HAP-1 (cell line): ENCODE data around the gene SMAD2.

Source experiments
- DNase-seq, 2 experiments: peaks; one replicate each; pipeline ENCODE4 v3.0.0-alpha.2; 2016 to 2020; ENCODE audit warnings: low spot score in 2 of 2
- H3K27me3 ChIP-seq: fragments of 250-450 bp; sonication (Bioruptor Pico); 2 replicates; pipeline ENCODE4 v1.5.1; 2020; ENCODE audit warnings: low read depth, mild to moderate bottlenecking, moderate library complexity
- H3K36me3 ChIP-seq: fragments of 250-450 bp; sonication (Bioruptor Pico); replicated peaks from 2 replicates; pipeline ENCODE4 v1.5.1; 2020; ENCODE audit warnings: mild to moderate bottlenecking
- H3K4me1 ChIP-seq: fragments of 250-450 bp; sonication (Bioruptor Pico); 2 replicates; pipeline ENCODE4 v1.5.1; 2020; ENCODE audit warnings: mild to moderate bottlenecking
- H3K4me3 ChIP-seq: fragments of 250-450 bp; sonication (Bioruptor Pico); 2 replicates; pipeline ENCODE4 v1.5.1; 2020; ENCODE audit warnings: mild to moderate bottlenecking, moderate library complexity
- H3K9me3 ChIP-seq: fragments of 250-450 bp; sonication (Bioruptor Pico); 2 replicates; pipeline ENCODE4 v1.5.1; 2020; ENCODE audit warnings: mild to moderate bottlenecking, moderate library complexity
- in situ Hi-C: fragments of 300-500 bp; cut with MboI; formaldehyde crosslinking; loops from 3 replicates; pipeline ENCODE4 v1.14.3; 2020; ENCODE audit warnings: low sequenced_read_pairs, inconsistent platforms, mixed read lengths

SMAD2 gene

DNA sequence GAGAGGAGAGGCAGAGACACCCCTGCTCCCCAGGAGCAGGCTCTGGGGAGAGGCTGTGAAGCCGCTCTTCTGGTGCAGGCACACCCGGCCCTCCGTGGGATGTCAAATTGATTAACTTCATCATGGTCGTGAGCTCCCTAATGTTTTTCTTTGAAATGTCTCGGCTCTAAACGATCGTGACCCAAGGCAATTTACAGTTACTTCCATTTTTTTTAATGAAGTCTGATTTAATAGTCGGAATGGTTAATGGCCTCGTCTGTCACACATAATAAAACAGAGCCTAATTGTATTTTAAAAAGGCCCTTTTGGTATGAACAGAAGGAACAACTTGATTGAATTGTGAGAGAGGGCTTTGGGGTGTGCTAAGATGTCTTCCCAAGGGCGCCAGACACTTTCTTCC, 130.2 kb downstream of the SMAD2 start:
- Histone ChIP-seq H3K4me3 (no peak overlapping the region), H3K27me3 (no peaks in the 10 kb centered on the region), H3K36me3 (no peaks in the 10 kb centered on the region), H3K4me1 (no peaks in the 10 kb centered on the region), H3K9me3 (no peaks in the 10 kb centered on the region)
- no peak for DNase-seq
- in situ Hi-C loops = no loop called here

DNA sequence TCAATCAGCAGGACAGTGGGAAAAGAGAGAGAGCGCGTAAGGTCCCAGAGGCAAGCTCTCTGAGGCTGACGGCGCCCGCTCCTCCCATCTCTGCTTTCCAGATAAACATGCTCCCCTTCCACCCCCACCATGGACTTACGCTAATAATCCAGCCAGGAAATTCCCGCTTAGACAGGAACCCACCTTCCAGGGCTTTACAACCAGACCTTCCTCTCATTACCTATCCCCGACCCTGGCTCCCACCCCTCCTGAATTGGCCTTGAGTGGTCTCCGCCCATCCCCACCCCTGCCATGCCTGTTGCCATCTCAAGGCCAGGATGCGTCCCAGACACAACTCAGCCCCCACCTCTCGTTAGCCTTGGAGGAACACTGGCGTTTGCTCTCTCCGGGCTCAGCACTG, 131.1 kb downstream of the SMAD2 start:
- no peaks in the 10 kb centered on the region for H3K27me3 ChIP-seq
- H3K36me3 ChIP-seq = no peaks in the 10 kb centered on the region
- in situ Hi-C loops = loop anchor here (25.0 kb wide), 1 partner anchor 638 kb away; no protein-coding TSS in a partner anchor
- no peaks in the 10 kb centered on the region for H3K9me3 ChIP-seq
- no peak for DNase-seq
- H3K4me3 ChIP-seq = no peak overlapping the region
- no peaks in the 10 kb centered on the region for H3K4me1 ChIP-seq

DNA sequence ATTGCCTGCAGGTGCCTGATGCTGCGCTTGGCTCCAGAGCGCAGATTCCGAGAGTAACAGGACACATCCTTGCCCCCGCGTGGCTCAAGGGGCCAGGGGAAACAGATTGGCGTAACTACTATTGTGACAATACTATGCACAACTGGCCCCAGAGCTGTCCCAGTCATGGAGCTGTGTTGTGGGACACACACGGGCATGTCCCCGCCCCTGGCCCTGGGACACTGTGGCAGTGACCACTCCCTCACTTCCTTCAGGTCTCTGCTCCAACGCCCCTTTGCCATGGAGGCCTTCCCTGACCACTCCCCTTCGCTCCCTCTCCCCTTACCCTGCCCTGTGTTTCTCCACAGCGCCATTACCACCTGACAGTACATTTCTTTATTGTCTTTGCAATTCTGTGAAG, 132.1 kb downstream of the SMAD2 start:
- DNase-seq = no peak
- no peak overlapping the region for H3K4me3 ChIP-seq
- in situ Hi-C loops = loop anchor here (25.0 kb wide), 1 partner anchor 639 kb away; no protein-coding TSS in a partner anchor
- no peaks in the 10 kb centered on the region for H3K36me3 ChIP-seq
- no peaks in the 10 kb centered on the region for H3K9me3 ChIP-seq
- no peaks in the 10 kb centered on the region for H3K27me3 ChIP-seq
- H3K4me1 ChIP-seq = no peaks in the 10 kb centered on the region

DNA sequence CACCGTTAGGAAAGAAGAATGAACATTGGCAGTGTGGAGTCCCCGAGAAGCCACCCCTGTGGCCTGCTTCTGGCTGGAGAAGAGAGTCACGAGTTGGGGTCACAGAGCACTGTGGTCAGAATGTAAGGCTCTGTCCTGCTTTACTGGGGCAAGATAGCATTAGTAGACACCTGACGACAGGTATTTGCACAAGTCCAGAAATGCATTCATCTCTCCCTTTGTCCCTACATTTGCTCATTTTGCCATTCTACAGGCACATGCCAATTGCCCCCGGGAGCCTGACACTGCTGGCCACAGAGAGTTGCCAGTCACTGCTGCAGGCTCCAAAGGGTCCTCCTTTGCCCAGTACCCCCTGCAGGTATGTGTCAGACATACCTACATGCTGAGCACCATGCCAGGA, 133.3 kb downstream of the SMAD2 start:
- Histone ChIP-seq H3K9me3 (no peaks in the 10 kb centered on the region), H3K36me3 (no peaks in the 10 kb centered on the region), H3K4me3 (no peak overlapping the region), H3K27me3 (no peaks in the 10 kb centered on the region), H3K4me1 (no peaks in the 10 kb centered on the region)
- in situ Hi-C loops = loop anchor here (25.0 kb wide), 1 partner anchor 640 kb away; no protein-coding TSS in a partner anchor
- no peak for DNase-seq

DNA sequence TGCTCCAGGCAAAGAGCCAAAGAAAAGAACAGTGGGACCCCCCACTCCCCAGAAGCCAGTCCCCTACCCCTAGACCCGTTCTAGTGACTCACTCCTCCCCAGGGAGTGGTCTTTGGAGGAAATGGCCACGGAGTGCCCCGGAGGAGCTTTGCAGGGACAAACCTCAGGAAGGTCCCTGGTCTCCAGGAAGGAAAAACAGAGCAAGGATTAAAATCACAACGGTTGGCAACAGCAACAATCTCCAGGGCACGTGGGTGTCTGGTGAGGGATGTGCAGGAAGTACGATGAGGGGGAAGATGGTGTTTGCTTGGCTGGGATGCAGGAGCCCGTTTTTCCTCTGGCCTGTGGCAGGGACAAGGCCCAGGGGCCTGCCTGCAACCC, 135.0 kb downstream of the SMAD2 start:
- no peak for DNase-seq
- Histone ChIP-seq H3K27me3 (no peaks in the 10 kb centered on the region), H3K9me3 (no peaks in the 10 kb centered on the region), H3K36me3 (no peaks in the 10 kb centered on the region), H3K4me1 (no peaks in the 10 kb centered on the region), H3K4me3 (no peak overlapping the region)
- in situ Hi-C loops = loop anchor here (25.0 kb wide), 1 partner anchor 642 kb away; no protein-coding TSS in a partner anchor

DNA sequence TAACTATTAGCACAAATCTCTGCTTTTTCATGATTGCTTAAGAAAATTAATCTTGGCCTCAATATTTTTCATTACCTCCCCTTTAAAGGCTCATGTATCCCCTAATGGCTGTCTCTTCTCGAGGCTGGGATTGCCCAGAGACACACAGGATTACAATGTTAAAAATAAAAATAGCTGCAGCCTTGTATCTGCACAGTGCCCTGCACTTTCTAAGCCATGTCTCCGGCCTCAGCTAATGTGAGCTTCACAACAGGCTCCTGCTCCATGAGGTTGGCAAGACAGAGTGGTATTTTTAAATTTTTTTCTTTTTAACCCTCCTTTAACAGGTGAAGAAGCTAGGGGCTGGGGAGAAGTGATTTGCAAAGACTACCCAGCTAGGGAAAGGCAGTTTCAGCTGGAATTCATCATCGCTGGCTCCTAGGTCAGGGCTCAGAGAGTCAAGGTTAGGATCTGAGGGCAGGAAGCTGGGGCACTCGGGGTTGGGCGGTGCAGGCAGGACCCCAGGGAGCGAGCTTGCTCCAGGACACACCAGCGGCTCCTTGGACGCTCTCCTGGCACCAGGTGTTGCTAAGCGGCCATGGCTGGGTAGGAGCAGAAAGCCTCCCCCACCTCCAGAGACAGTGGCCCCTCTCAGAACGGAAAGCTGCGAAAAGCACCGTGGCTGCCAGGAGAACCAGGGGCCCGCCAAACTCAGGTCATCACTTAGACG, 135.6 kb downstream of the SMAD2 start:
- Histone ChIP-seq H3K9me3 (no peaks in the 10 kb centered on the region), H3K27me3 (no peaks in the 10 kb centered on the region), H3K4me1 (no peaks in the 10 kb centered on the region), H3K36me3 (no peaks in the 10 kb centered on the region), H3K4me3 (no peak overlapping the region)
- in situ Hi-C loops = loop anchor here (25.0 kb wide), 1 partner anchor 642 kb away; no protein-coding TSS in a partner anchor
- DNase-seq = no peak

DNA sequence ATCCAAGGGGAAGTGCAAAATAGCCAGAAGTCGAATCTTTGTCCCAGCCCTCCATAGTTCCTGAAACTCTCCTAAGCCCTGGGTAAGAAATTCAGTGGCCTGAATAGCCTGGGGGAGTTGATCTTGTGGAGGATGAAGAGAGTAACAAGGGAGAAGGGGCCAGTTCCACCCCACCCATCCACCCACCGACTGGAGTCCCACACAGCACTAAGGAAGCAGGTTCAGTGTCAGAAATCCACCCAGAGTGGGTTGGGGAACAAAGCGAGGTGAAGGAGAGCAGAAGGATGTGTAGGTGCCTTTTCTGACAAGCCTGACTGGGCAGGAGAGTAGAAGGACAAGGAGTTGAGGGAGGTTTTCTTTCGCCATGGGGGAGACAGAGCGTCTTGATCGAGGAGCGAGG, 136.8 kb downstream of the SMAD2 start:
- Histone ChIP-seq H3K9me3 (no peaks in the 10 kb centered on the region), H3K36me3 (no peaks in the 10 kb centered on the region), H3K4me1 (no peaks in the 10 kb centered on the region), H3K27me3 (no peaks in the 10 kb centered on the region), H3K4me3 (no peak overlapping the region)
- in situ Hi-C loops = loop anchor here (25.0 kb wide), 1 partner anchor 644 kb away; no protein-coding TSS in a partner anchor
- no peak for DNase-seq

DNA sequence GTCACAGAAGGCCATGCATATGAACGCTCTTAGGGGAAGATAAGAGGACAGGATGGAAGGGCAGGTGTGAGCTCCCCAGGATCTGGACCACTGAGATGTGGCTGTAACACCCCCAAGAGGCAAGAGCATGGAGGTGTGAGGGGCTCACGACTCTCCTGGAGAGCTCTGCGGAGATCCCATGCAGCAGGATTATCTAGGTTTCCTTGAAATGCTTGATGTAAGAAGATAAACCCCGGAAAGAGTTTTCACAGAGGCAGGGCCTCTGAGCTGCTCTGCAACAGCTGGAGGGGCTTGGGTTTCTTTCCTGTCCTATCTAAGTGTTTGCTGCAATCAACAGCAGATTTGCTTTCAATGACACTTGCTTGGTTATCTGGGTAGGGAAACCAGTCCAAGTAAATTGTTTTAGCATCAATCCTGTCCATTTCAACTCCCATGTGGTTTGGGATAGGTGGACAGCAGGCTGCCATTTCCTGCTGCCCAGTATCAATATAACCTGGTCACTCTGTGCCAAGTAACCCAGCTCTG, 138.9 kb downstream of the SMAD2 start:
- H3K4me3 ChIP-seq = no peak overlapping the region
- in situ Hi-C loops = loop anchor here (25.0 kb wide), 1 partner anchor 646 kb away; no protein-coding TSS in a partner anchor
- no peaks in the 10 kb centered on the region for H3K27me3 ChIP-seq
- no peak for DNase-seq
- H3K9me3 ChIP-seq = no peaks in the 10 kb centered on the region
- H3K4me1 ChIP-seq = no peaks in the 10 kb centered on the region
- no peaks in the 10 kb centered on the region for H3K36me3 ChIP-seq

DNA sequence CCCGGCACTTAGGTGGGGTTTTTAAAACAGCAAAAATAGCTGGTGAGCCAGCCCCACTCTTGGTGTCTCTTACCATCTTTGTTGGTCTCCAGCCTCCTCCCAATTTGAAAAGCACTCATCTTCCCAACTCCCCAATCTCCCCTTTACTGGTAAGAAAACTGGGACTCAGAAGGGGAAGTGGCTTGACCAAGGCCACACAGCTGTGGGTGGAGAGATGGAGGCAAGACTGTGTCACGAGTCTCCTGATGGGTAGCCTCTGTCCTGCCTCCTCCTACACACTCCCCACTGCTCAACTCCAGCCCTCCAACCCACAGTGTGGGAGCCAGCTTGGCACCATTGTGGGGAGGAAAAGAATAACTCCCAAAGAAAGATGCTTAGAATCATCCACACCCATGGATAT, 140.4 kb downstream of the SMAD2 start:
- in situ Hi-C loops = loop anchor here (25.0 kb wide), 1 partner anchor 647 kb away; no protein-coding TSS in a partner anchor

DNA sequence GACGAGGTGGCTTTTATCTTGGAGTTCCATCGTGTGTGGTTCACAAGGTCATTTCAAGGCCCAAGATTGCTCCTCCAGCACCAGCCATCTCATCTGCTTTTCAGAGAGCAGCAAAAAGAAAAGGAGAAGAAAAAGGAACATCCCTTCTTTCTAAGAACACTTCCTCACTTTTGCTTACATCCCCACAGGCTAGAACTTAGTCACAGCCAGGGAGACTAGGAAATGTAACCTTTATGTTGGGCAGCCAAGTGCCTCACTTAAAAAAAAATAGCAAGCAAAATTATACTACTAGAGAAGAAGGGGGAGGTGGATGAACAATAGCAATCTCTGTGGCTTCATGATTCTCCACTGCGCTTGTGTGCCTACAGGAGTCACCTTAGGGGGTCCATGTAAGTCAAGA, 141.8 kb downstream of the SMAD2 start:
- Histone ChIP-seq H3K4me3 (no peak overlapping the region), H3K27me3 (no peaks in the 10 kb centered on the region), H3K9me3 (no peaks in the 10 kb centered on the region), H3K4me1 (no peaks in the 10 kb centered on the region), H3K36me3 (no peaks in the 10 kb centered on the region)
- in situ Hi-C loops = loop anchor here (25.0 kb wide), 1 partner anchor 649 kb away; no protein-coding TSS in a partner anchor
- DNase-seq = no peak

More for the DNA sequence above, 140.4 kb downstream of the SMAD2 start:
- Histone ChIP-seq H3K27me3 (no peaks in the 10 kb centered on the region), H3K4me3 (no peak overlapping the region), H3K9me3 (no peaks in the 10 kb centered on the region), H3K36me3 (no peaks in the 10 kb centered on the region), H3K4me1 (no peaks in the 10 kb centered on the region)
- DNase-seq = no peak

DNA sequence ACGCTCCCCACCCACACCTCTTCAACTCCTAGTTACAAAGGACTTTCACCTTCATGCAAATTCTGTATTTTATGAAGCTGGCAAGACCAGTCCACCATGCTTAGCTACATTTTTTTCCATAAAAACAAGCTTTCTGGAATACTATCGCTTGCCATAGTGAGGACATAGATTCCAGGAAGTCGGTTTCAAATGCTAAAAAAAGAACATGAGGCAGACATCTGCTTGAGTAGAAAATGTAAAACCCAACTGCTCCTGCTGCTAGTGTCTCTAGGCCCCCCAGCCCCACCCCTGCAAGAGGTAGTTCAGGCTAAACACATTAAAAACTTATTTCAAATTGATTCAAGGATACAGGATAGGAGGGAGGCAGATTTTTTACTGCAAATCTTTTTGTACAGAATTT, 148.9 kb downstream of the SMAD2 start:
- Histone ChIP-seq H3K4me1 (no peaks in the 10 kb centered on the region), H3K9me3 (no peaks in the 10 kb centered on the region), H3K4me3 (no peak overlapping the region), H3K36me3 (no peaks in the 10 kb centered on the region), H3K27me3 (0 out of 2 replicates have a peak, but pooled peaks cover 5% of the 10 kb centered on the region)
- in situ Hi-C loops = loop anchor here (25.0 kb wide), 1 partner anchor 656 kb away; no protein-coding TSS in a partner anchor
- no peak for DNase-seq

DNA sequence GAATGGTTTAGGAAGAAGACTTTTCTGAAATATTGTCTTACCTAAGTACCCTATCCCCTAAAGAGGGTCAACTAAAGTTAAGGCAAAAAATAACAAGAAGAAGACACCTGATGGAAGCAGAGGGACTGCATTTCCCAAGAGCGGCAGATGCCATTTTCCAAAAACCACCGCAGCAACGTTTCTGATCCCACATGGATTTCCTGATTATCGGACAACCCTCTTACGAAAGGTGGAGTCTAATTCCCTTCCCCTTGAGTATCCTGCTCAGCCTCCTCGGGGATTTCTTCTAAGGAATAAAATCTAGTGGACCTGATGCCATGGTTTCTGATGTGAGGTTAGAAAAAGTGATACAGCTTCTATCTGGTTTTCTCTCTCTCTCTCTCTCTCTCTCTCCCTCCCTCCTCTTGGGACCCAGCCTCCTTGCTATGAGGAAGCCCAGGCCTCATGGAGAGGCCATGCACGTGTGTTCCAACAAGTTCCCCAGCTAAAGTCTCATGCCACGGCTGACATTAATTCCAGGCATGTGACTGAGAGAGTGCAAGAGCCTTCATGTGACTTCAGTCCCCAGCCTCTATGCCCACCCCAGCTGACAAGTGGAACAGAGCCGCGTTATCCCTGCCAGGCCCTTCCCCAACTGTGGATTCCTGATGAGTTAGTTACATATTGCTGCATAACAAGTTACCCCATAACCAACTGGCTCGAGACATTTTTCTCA, 150.3 kb downstream of the SMAD2 start:
- H3K4me3 ChIP-seq = no peak overlapping the region
- no peaks in the 10 kb centered on the region for H3K9me3 ChIP-seq
- in situ Hi-C loops = loop anchor here (25.0 kb wide), 1 partner anchor 657 kb away; no protein-coding TSS in a partner anchor
- H3K27me3 ChIP-seq = 0 out of 2 replicates have a peak, but pooled peaks cover 8% of the 10 kb centered on the region
- no peaks in the 10 kb centered on the region for H3K36me3 ChIP-seq
- no peak for DNase-seq
- H3K4me1 ChIP-seq = no peaks in the 10 kb centered on the region

DNA sequence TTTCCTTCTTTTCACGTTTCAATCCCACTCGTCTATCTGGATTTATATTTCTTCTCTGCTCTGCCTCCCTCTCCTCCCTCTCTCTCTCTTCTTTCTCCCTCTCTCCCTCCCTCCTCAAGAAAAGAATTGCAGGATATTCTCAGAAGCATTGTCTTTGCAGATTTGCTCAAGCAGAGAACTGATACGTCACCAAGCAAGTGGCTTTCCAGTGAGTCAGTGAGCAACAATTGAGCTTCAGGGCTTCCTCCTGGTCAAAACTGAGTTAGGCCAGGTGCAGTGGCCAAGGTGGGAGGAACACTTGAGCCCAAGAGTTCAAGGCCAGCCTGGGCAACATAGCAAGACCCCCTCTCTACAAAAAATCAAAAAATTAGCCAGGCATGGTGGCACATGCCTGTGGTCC, 151.1 kb downstream of the SMAD2 start:
- H3K4me3 ChIP-seq = no peak overlapping the region
- H3K36me3 ChIP-seq = no peaks in the 10 kb centered on the region
- no peak for DNase-seq
- no peaks in the 10 kb centered on the region for H3K4me1 ChIP-seq
- in situ Hi-C loops = loop anchor here (25.0 kb wide), 1 partner anchor 658 kb away; no protein-coding TSS in a partner anchor
- H3K27me3 ChIP-seq = 0 out of 2 replicates have a peak, but pooled peaks cover 8% of the 10 kb centered on the region
- no peaks in the 10 kb centered on the region for H3K9me3 ChIP-seq
